ENCODE measurements around the gene EPS15. TPM values are rescaled to one million over a fixed set of nuclear protein-coding genes. Genes with fewer than 3 reads are reported as not detected.

Gene EPS15
- total RNA-seq, 1 experiment from 2014 or later, result 54.4 TPM

DNA sequence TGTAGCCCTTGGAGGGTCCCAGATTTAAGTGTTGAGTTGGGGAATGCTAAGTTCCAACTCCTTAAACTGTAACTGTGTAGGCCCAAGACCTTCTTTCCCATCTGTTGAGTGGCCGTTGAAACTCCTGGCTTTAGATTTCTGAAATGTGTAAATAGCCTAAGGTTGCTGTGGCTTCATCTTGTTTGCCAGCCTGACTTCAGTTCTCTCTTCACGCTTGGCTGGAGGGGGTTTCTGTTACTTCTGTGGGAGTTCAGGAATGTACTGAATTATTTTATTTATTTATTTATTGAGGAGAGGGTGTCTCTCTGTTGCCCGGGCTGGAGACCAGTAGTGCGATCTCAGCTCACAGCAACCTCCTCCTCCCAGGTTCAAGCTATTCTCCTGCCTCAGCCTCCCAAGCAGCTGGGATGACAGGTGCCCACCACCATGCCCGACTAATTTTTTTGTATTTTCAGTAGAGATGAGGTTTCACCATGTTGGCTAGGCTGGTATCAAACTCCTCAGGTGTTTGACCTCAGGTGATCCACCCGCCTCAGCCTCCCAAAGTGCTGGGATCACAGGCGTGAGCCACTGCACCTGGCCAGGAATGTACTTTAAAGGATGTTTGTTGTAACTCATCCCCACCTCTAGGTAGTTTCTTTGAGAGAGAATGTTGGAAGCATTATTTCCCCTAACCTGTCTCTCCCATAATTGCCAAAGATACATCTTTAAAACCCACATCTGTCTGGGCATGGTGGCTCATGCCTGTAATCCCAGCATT is 194.6 kb downstream of the EPS15 start:
- Histone ChIP-seq H3K4me3 (ENCODE audit: low read depth in 2 of 2, low read length in 2 of 2) (no peak overlapping the region), H3K27me3 (ENCODE audit: control insufficient read depth, insufficient read depth, low read length) (no peaks in the 10 kb centered on the region), H3K4me1 (ENCODE audit: control insufficient read depth, insufficient read depth, low read length) (0 out of 2 replicates have a peak, but pooled peaks cover 4% of the 10 kb centered on the region), H3K27ac (ENCODE audit: low read length) (no peak overlapping the region), H3K36me3 (ENCODE audit: control insufficient read depth, insufficient read depth, low read length) (no peaks in the 10 kb centered on the region), H3K9me3 (ENCODE audit: control insufficient read depth, insufficient read depth, low read depth, low read length) (no peaks in the 10 kb centered on the region)
- intact Hi-C loops (cut with micrococcal nuclease; ENCODE audit: unreplicated experiment), result no loop called here
- DNase-seq (ENCODE audit: low read depth, low spot score), result no peak
- ChIA-PET CTCF (no interaction called here), POLR2A (no interaction called here)
- no peak for ATAC-seq
- TF ChIP-seq SIN3A (IDR thresholded peaks at IDR 0.05; ENCODE audit: borderline replicate concordance, insufficient read depth, low read depth, low read length), result no peak
- no peak for TF ChIP-seq TCF7L2 (IDR thresholded peaks at IDR 0.05; ENCODE audit: low read depth, low read length)
- TF ChIP-seq, protein P1, sequence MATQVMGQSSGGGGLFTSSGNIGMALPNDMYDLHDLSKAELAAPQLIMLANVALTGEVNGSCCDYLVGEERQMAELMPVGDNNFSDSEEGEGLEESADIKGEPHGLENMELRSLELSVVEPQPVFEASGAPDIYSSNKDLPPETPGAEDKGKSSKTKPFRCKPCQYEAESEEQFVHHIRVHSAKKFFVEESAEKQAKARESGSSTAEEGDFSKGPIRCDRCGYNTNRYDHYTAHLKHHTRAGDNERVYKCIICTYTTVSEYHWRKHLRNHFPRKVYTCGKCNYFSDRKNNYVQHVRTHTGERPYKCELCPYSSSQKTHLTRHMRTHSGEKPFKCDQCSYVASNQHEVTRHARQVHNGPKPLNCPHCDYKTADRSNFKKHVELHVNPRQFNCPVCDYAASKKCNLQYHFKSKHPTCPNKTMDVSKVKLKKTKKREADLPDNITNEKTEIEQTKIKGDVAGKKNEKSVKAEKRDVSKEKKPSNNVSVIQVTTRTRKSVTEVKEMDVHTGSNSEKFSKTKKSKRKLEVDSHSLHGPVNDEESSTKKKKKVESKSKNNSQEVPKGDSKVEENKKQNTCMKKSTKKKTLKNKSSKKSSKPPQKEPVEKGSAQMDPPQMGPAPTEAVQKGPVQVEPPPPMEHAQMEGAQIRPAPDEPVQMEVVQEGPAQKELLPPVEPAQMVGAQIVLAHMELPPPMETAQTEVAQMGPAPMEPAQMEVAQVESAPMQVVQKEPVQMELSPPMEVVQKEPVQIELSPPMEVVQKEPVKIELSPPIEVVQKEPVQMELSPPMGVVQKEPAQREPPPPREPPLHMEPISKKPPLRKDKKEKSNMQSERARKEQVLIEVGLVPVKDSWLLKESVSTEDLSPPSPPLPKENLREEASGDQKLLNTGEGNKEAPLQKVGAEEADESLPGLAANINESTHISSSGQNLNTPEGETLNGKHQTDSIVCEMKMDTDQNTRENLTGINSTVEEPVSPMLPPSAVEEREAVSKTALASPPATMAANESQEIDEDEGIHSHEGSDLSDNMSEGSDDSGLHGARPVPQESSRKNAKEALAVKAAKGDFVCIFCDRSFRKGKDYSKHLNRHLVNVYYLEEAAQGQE (IDR thresholded peaks at IDR 0.05; ENCODE audit: insufficient read depth in 1 of 2, low read depth in 2 of 2, low read length in 1 of 2), result no peak
- no peak for TF ChIP-seq POLR2AphosphoS5 (IDR thresholded peaks at IDR 0.05; ENCODE audit: low read depth, low read length)
- TF ChIP-seq, protein P2, sequence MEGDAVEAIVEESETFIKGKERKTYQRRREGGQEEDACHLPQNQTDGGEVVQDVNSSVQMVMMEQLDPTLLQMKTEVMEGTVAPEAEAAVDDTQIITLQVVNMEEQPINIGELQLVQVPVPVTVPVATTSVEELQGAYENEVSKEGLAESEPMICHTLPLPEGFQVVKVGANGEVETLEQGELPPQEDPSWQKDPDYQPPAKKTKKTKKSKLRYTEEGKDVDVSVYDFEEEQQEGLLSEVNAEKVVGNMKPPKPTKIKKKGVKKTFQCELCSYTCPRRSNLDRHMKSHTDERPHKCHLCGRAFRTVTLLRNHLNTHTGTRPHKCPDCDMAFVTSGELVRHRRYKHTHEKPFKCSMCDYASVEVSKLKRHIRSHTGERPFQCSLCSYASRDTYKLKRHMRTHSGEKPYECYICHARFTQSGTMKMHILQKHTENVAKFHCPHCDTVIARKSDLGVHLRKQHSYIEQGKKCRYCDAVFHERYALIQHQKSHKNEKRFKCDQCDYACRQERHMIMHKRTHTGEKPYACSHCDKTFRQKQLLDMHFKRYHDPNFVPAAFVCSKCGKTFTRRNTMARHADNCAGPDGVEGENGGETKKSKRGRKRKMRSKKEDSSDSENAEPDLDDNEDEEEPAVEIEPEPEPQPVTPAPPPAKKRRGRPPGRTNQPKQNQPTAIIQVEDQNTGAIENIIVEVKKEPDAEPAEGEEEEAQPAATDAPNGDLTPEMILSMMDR (IDR thresholded peaks at IDR 0.05), result no peak
- no TSS peak for BruUV-seq (replicated peaks)
- in situ Hi-C loops (cut with HindIII; ENCODE audit: low pct_unique_long_range_greater_than_20kb, low sequenced_read_pairs), result no loop called here

DNA sequence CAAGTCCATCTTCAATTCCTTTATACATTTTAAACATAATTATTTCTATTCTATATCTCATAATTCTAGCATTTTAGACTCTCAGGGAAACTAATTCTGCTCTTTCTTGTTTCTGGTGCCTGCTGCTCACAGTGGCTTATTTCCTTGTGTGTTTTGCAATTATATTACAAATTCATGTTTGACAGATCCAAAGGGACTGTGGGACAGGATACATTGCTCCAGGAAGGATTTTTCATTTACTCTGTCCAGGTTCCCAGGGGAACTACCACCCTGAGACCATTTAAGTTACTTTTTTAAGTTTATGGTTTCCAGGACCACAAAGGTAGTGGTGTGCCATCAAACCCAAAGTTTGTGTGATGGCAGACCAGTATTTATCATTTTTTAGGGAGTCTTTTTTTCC is 195.3 kb downstream of the EPS15 start:
- no peak for DNase-seq (ENCODE audit: low read depth, low spot score)
- ChIA-PET CTCF (no interaction called here), POLR2A (no interaction called here)

More for the DNA sequence above, 195.3 kb downstream of the EPS15 start:
- BruUV-seq (replicated peaks), result no TSS peak
- no peak for ATAC-seq
- Histone ChIP-seq H3K27ac (ENCODE audit: low read length) (no peak overlapping the region), H3K4me1 (ENCODE audit: control insufficient read depth, insufficient read depth, low read length) (no peaks in the 10 kb centered on the region), H3K27me3 (ENCODE audit: control insufficient read depth, insufficient read depth, low read length) (no peaks in the 10 kb centered on the region), H3K4me3 (ENCODE audit: low read depth in 2 of 2, low read length in 2 of 2) (no peak overlapping the region), H3K36me3 (ENCODE audit: control insufficient read depth, insufficient read depth, low read length) (no peaks in the 10 kb centered on the region), H3K9me3 (ENCODE audit: control insufficient read depth, insufficient read depth, low read depth, low read length) (no peaks in the 10 kb centered on the region)
- TF ChIP-seq SIN3A (IDR thresholded peaks at IDR 0.05; ENCODE audit: borderline replicate concordance, insufficient read depth, low read depth, low read length) (no peak), POLR2AphosphoS5 (IDR thresholded peaks at IDR 0.05; ENCODE audit: low read depth, low read length) (no peak), TCF7L2 (IDR thresholded peaks at IDR 0.05; ENCODE audit: low read depth, low read length) (no peak)
- TF ChIP-seq, protein P1 (IDR thresholded peaks at IDR 0.05; ENCODE audit: insufficient read depth in 1 of 2, low read depth in 2 of 2, low read length in 1 of 2), result no peak
- TF ChIP-seq, protein P2 (IDR thresholded peaks at IDR 0.05), result no peak
- intact Hi-C loops (cut with micrococcal nuclease; ENCODE audit: unreplicated experiment) (no loop called here), in situ Hi-C loops (cut with HindIII; ENCODE audit: low pct_unique_long_range_greater_than_20kb, low sequenced_read_pairs) (no loop called here)

Measured in Panc1 (cell line).